Pancreas (tissue), 10 donors: ENCODE results near the gene PHB1. TPM values are rescaled to one million over a fixed set of nuclear protein-coding genes. Genes with fewer than 3 reads are reported as not detected.
A peak's percentile ranks its signal among the peaks of the same experiment; 100 is the strongest.

Experiments
- ATAC-seq, 4 donors: fragments of 200-7000 bp; cut with Tn5 transposase; one replicate each; pipeline versions ENCODE4 v1.8.0 to v1.9.1; 2020; ENCODE audit warnings: mild to moderate bottlenecking in 4 of 4, moderate library complexity in 4 of 4
- DNase-seq, 6 donors: peaks; one replicate each; pipeline ENCODE4 v3.0.0-alpha.2; 2020
- FAIRE-seq: peaks from 2 replicates; lab custom pipeline; 2012; peaks lifted over from hg19 to GRCh38; lab: Jason Lieb, UNC
- H3K27ac ChIP-seq, 4 donors: fragments of 200-600 bp; sonication (generic); 1 replicate in 3 of 4; 2 replicates in 1 of 4; pipeline versions ENCODE4 v1.5.0 to v1.8.0; 2020
- H3K27me3 ChIP-seq, 4 donors: fragments of 200-600 bp; one replicate each; pipeline ENCODE4 v1.8.0; 2021
- H3K36me3 ChIP-seq, 3 donors: fragments of 200-600 bp; sonication (generic) in 1 of 3; one replicate each; pipeline versions ENCODE4 v1.5.0 to v1.8.0; 2020 to 2021
- H3K4me1 ChIP-seq, 3 donors: fragments of 200-600 bp; one replicate each; pipeline ENCODE4 v1.8.0; 2021
- H3K4me3 ChIP-seq, 4 donors: fragments of 200-600 bp; sonication (generic) in 2 of 4; one replicate each; pipeline versions ENCODE4 v1.5.0 to v1.8.0; 2020 to 2021
- H3K9me3 ChIP-seq, 4 donors: fragments of 200-600 bp; one replicate each; pipeline ENCODE4 v1.8.0; 2021
- WGBS, 2 donors: extraction: QIAGEN DNeasy Blood & Tissue Kit; methylation state at CpG; one replicate each; pipeline ENCODE4 v1.1.7; 2013; 5-methylcytosine and 5-hydroxymethylcytosine counted together
- intact Hi-C, 3 donors: fragments of 100-400 bp; cut with DNase I; formaldehyde crosslinking; loops; one replicate each; pipeline versions ENCODE4 v1.11.1 to v1.14.2; 2022
- polyA plus RNA-seq, 2 donors: library from polyadenylated mRNA; stranded (reverse); fragments of 200-250 nt; gene quantifications; one replicate each; pipeline ENCODE4 v1.2.3, GENCODE V29; 2013
- total RNA-seq, 6 donors: library from RNA; stranded (reverse); fragmentation: NEBNext Ultra II Directional in 4 of 6; extraction: Animal tissue kit (Norgen Biotek cat#: 25700) in 4 of 6; gene quantifications; one replicate each; pipeline versions ENCODE4 v1.2.1 to v1.2.4, GENCODE V29; 2021 to 2023
- TF ChIP-seq, protein P1 (sequence below), 4 donors: fragments of 200-600 bp; sonication (generic) in 3 of 4; IDR thresholded peaks; one replicate each; pipeline versions ENCODE4 v1.5.0 to v1.8.0; 2021; ENCODE audit warnings: antibody characterized with exemption in 4 of 4
- donor health status: healthy with polysubstance abuse.
- donor health status: DM: no; HTN: no; CAD: no; lungs with moderate emphysema.
- donor health status: DM: no; HTN: no; CAD: no.
- donor health status: control.
- donor health status: control.
- donor health status: Bipolar disorder and iron deficiency.
- donor health status: DM: yes; HTN: yes; CAD: no.
- donor health status: DM: no; HTN: no; CAD: no.
- donor health status: DM: no; HTN: no; CAD: no.
- donor health status: DM: yes; HTN: yes; CAD: no.

PHB1 gene
- total and polyA plus RNA-seq, 8 donors, result 30.1 to 71.8 (median 55.7) TPM

DNA sequence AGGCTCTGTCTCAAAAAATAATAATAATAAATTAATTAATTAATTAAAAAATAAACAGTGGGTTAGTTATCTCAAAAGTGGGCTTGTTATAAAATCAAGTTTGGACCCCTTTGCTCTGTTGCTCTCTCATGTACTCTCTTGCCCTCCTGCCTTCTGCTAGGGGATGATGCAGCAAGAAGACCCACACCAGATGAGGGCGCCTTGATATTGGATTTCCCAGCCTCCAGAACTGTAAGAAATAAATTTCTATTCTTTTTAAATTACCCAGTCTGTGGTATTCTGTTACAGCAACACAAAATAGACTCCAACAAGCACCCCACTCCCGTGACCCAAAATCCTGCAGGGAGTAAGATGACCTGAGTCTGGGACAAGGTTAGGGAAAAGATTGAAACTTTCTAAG lies 50.6 kb downstream of the PHB1 start:
- ATAC-seq (no peak), DNase-seq (no peak), FAIRE-seq (no peak)
- Histone ChIP-seq H3K27ac (no peak overlapping the region), H3K4me1 (peaks cover 6 to 20% (median 14%) of the 10 kb centered on the region in 3 donors), H3K4me3 (no peak overlapping the region), H3K27me3 (no peaks in the 10 kb centered on the region), H3K36me3 (no peaks in the 10 kb centered on the region), H3K9me3 (no peaks in the 10 kb centered on the region)
- TF ChIP-seq, protein P1, sequence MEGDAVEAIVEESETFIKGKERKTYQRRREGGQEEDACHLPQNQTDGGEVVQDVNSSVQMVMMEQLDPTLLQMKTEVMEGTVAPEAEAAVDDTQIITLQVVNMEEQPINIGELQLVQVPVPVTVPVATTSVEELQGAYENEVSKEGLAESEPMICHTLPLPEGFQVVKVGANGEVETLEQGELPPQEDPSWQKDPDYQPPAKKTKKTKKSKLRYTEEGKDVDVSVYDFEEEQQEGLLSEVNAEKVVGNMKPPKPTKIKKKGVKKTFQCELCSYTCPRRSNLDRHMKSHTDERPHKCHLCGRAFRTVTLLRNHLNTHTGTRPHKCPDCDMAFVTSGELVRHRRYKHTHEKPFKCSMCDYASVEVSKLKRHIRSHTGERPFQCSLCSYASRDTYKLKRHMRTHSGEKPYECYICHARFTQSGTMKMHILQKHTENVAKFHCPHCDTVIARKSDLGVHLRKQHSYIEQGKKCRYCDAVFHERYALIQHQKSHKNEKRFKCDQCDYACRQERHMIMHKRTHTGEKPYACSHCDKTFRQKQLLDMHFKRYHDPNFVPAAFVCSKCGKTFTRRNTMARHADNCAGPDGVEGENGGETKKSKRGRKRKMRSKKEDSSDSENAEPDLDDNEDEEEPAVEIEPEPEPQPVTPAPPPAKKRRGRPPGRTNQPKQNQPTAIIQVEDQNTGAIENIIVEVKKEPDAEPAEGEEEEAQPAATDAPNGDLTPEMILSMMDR (IDR thresholded peaks at IDR 0.05), result no peak
- intact Hi-C loops, result no loop called here
- 90 to 92% methylated on average over 2 of the region's 2 CpGs for WGBS, 2 donors

DNA sequence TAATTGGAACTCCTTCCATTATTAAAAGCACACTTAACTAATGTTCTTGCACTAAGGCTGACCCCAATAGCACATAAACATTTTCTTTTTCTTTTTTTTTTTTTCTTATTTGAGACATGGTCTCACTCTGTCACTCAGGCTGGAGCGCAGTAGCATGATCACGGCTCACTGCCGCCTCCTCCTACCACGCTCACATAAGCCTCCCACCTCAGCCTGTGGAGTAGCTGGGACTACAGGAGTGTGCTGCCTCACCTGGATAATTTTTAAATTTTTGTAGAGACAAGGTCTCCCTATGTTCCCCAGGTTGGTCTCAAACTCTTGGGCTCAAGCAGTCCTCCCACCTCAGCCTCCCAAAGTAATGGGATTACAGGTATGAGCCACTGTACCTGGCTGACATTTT lies 51.4 kb downstream of the PHB1 start:
- intact Hi-C loops, result no loop called here
- WGBS, 2 donors, result 92% methylated on average over 4 of the region's 4 CpGs
- Histone ChIP-seq H3K27me3 (no peaks in the 10 kb centered on the region), H3K4me3 (no peak overlapping the region), H3K27ac (peak overlapping the region in 1 of 4 donors; percentile 43), H3K4me1 (peaks cover 7 to 28% (median 23%) of the 10 kb centered on the region in 3 donors), H3K36me3 (no peaks in the 10 kb centered on the region), H3K9me3 (no peaks in the 10 kb centered on the region)
- TF ChIP-seq, protein P1 (IDR thresholded peaks at IDR 0.05), result no peak
- no peak for ATAC-seq
- DNase-seq, result no peak
- no peak for FAIRE-seq

DNA sequence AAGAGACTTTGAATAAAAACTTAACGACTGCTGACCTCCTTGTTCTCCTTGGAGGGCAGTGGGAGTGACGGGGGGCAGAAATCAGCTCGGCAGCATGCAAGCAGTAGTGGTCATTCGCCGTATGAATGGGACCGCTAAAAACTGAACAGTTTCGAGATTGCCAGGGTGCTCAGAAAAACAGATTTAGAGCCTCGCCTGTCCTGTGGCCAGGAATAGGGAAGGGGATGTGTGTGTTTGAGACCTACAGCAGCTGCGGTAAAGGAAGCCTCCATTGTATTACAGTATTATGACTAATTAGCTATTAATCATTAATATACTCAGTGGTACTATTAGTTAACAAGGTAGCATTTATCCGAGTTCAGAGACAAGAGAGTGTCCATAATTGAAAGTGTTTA lies 52.0 kb downstream of the PHB1 start:
- FAIRE-seq (no peak), ATAC-seq (peak in 1 of 4 donors; percentile 4), DNase-seq (no peak)
- no peaks in the 10 kb centered on the region for H3K36me3 ChIP-seq
- peak overlapping the region; percentile 23 to 99 (median 93) for H3K4me3 ChIP-seq
- peak overlapping the region; percentile 43 to 90 (median 76) for H3K27ac ChIP-seq
- peaks cover 12 to 34% (median 27%) of the 10 kb centered on the region in 3 donors for H3K4me1 ChIP-seq
- WGBS, 2 donors, result 9% methylated on average over 10 of the region's 10 CpGs
- intact Hi-C loops, result no loop called here
- no peaks in the 10 kb centered on the region for H3K27me3 ChIP-seq
- H3K9me3 ChIP-seq, result no peaks in the 10 kb centered on the region
- TF ChIP-seq, protein P1 (IDR thresholded peaks at IDR 0.05), result no peak

DNA sequence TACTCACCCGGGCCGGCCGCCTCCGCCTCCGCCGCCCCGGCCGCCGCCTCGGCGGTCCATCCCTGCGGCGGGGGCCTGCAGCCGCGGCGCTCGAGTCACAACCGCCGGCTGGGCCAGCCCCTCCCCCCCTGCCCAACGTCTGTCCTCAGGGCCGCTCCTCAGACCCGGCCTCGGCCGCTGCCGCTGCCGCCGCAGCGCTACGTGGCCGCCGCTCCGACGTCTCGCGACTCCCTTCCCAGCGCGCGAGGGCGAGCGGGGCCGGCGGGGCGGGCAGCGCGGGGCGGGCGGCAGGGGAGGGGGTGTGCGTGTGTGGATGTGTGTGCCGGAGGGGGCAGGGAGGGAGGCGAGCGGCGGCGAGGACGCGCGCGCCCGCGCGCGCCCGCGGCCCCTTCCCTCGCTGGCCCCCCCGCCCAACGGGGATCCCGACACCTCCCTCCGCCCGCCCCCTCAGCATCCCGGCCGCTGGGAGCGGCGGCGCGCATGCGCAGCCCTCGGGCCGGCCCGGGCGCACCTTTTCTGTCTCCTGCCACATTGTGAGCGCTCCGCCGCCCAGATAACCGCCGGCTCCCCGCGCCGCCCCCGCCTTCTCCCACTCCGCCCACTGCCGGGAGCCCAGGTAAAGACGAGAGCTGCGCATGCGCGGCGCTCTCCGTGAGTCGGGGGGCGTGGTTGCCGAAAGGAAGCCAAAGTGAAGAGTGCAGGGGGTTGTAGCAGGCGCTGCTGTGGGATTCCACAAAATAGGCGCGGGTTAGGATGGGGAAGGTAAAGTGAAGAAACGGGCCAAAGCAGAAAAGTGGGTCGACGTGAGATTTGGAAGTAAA lies 52.6 kb downstream of the PHB1 start, which contains the start of gene ZNF652:
Gene ZNF652 (minus strand): TSS at position 349 of the 821 bp plus-strand sequence. CDS start 44,525 bp downstream, outside the sequence.
- ATAC-seq (peak; percentile 87 to 96 (median 93)), DNase-seq (peak; percentile 96 to 100 (median 98)), FAIRE-seq (no peak)
- Histone ChIP-seq H3K9me3 (no peaks in the 10 kb centered on the region), H3K36me3 (no peaks in the 10 kb centered on the region), H3K27me3 (no peaks in the 10 kb centered on the region), H3K27ac (peak within 1 kb of the TSS; percentile 70 to 90 (median 86)), H3K4me3 (peak within 1 kb of the TSS; percentile 88 to 99 (median 96)), H3K4me1 (peaks cover 18 to 40% (median 29%) of the 10 kb centered on the region in 3 donors)
- TF ChIP-seq, protein P1 (IDR thresholded peaks at IDR 0.05), result no peak
- WGBS, 2 donors, result 0% methylated on average over 44 to 103 of the region's 106 CpGs
- intact Hi-C loops, result no loop called here
